Mucosa of gallbladder (tissue), 1 donor: ENCODE measurements around the gene HNRNPF. TPM values are rescaled to one million over a fixed set of nuclear protein-coding genes. Genes with fewer than 3 reads are reported as not detected.
"Not testable (repeated sequence)": the region's sequence is repeated elsewhere in the genome, so short reads cannot be mapped to it uniquely, and the experiment has no call there.

Experiments used
- DNase-seq: peaks from one replicate; pipeline ENCODE4 v3.0.0-alpha.2; 2020; ENCODE audit warnings: low spot score
- total RNA-seq: library from RNA; stranded (reverse); gene quantifications from one replicate; pipeline ENCODE4 v1.2.1, GENCODE V29; 2021
- donor health status: DM: no; HTN: no; CAD: no.

The HNRNPF gene
- 184 TPM for total RNA-seq

DNA sequence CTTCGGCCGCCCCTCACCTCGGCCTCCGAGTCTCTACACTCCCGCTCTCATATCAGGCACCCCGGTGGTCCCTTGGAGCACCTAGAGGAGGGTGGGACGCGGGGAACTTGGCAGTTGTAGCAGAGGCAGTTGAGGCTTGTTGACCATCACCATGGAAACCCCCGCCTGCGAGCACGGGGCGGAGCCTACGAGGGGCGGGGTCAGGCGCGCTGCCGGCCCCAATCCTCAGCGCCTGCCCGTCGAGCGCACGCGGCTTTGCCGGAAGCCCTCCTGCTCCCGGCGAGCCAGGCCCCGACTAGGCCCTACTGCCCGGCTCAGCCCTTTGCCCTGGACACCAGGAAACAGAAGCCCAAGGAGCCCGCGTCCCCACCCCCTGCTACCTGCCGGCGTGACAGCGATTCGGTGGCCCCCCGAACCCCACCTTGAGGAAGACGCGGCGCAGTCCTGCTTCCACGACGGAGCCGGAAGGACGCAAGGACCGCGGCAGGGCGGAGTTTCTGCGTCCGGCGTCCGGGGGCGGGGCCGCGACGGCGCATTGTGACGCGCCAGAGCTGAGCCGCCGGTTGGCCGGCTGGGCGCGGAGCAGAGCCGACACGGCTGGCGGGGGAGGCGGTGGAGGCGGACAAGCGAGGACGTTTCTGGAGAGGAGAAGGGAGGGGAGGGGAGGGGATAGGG lies at the start of gene HNRNPF:
Gene HNRNPF (minus strand): TSS at position 477 of the 675 bp plus-strand sequence. CDS start 21,302 bp downstream, outside the sequence.
- DNase-seq, result peak; percentile 95

- DNase-seq, result no peak
Measured at GRCh38 chr10:43458227-43458626, 49.2 kb upstream of the HNRNPF start.

GRCh38 chr10:43456561-43456960 lies 47.6 kb upstream of the HNRNPF start:
- not testable (repeated sequence) for DNase-seq

- DNase-seq, result not testable (repeated sequence)
Measured at GRCh38 chr10:43454025-43454424, 45.0 kb upstream of the HNRNPF start.

GRCh38 chr10:43453266-43453831 lies 44.4 kb upstream of the HNRNPF start:
- no peak for DNase-seq

- DNase-seq, result no peak
Measured at GRCh38 chr10:43452356-43452914, 43.4 kb upstream of the HNRNPF start.

- DNase-seq, result no peak
Measured at GRCh38 chr10:43448742-43449141, 39.8 kb upstream of the HNRNPF start.

- DNase-seq, result not testable (repeated sequence)
Measured at GRCh38 chr10:43446219-43447017, 37.4 kb upstream of the HNRNPF start.

GRCh38 chr10:43444897-43445466 lies 36.0 kb upstream of the HNRNPF start:
- DNase-seq, result no peak

- no peak for DNase-seq
Measured at GRCh38 chr10:43444323-43444722, 35.3 kb upstream of the HNRNPF start.

- DNase-seq, result no peak
Measured at GRCh38 chr10:43440463-43441134, 31.6 kb upstream of the HNRNPF start.

GRCh38 chr10:43437141-43437870 lies 28.3 kb upstream of the HNRNPF start:
- DNase-seq, result no peak

DNA sequence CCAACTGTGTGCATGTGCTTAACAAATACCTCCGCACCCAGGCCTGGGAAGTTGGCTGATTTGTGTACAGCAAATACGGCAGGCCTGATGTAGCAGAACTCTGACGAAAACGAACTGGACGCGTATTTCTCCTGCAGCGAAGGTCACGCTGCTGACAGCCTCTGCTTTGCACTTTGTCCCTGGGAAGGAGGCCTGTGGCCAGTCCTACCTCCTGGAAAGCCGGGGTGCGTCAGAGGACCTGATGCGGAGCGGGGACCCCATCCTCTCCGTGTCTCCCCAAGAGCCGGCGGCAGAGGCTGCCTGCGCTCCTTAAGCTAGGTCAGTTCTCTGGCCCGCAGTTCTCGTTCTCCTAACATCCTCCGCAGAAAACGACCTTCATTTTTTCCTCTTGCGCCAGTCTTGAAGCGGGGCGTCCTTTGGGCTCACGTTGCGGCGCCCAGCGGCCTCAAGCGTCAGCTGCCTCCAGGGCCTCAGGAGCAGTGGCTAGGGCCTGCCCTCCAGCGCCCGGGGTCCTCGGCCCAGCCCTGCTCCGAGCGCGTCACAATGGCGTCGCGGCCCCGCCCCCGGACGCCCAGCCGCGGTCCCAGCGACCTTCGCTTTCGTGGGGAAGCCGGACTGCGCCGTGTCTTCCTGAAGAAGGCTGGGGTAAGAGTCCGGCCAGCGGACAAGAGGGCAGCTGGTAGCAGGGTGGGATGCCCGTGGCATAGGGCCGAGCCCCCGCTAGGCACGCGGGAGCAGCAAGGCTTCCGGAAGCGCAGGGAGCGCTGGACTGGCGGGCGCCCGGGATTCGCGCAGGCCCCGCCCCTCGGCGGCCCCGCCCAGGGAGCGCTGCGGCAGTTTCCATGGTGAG lies 27.5 kb upstream of the HNRNPF start, which contains the start of gene ZNF487:
Gene ZNF487 (plus strand): TSS at position 821 of the 850 bp plus-strand sequence. CDS start 38,703 bp downstream, outside the sequence.
- DNase-seq, result peak; percentile 89

- no peak for DNase-seq
Measured at GRCh38 chr10:43430926-43431663, 22.1 kb upstream of the HNRNPF start.

DNA sequence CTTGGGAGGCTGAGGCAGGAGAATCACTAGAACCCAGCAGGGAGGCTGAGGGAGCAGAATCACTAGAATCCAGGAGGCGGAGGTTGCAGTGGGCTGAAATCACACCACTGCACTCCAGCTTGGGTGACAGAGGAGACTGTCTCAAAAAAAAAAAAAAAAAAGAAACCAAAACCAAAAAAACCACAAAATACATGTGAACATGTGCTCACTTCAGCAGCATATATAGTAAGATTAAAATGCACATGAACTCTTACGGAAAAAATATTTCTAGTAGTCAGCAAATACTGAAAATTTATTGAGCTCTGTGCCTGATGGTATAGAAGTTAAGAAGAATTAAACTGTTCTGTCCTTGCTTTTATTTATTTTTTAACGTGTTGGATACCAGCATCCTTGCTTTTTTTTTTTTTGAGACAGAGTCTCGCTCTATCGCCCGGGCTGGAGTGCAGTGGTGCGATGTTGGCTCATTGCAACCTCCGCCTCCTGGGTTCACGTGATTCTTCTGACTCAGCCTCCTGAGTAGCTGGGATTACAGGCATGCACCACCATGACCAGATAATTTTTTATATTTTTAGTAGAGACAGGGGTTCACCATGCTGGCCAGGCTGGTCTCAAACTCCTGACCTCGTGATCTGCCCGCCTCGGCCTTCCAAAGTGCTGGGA lies 18.3 kb upstream of the HNRNPF start:
- no peak for DNase-seq

DNA sequence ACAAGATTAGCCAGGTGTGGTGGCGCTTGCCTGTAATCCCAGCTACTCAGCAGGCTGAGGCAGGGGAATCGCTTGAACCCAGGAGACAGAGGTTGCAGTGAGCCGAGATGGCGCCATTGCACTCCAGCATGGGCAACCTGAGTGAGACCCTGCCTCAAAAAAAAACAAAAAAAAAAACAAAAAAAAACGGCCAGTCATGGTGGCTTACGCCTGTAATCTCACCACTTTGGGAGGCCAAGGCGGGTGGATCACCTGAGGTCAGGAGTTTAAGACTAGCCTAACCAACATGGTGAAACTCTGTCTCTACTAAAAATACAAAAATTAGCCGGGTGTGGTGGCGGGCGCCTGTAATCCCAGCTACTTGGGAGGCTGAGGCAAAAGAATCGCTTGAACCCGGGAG lies 17.5 kb upstream of the HNRNPF start:
- DNase-seq, result not testable (repeated sequence)

DNA sequence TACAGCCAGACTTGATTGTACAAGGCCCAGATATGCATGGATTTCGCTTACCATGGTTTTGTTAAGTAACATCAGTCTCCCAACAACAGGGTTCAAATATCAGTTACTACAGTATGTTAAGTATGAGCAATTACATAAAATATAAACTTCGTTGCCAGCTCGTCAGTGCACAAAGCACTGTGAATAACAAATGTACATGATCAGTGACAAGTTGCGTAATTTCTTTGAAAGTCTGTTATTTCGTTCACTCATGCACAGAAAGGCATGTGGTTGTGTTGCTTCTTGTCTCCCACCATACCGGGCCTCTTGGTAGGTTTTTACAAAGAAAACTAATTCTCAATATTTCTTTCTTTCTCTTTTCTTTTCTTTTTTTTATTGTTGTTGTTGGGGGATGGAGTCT lies 15.4 kb upstream of the HNRNPF start:
- no peak for DNase-seq

DNA sequence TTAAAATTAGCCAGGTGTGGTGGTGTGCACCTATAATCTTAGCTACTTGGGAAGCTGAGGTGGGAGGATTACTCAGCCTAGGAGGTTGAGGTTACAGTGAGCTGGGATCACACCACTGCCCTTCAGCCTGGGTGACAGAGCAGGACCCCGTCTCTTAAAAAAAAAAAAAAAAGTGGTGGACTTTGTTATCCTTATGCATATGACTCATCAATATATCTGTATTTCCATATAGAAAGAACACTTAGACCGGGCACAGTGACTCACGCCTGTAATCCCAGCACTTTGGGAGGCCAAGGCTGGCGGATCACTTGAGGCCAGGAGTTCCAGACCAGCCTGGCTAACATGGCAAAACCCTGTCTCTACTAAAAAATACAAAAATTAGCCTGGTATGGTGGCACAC lies 13.0 kb upstream of the HNRNPF start:
- not testable (repeated sequence) for DNase-seq
